PC-3 (cell line): Measurements from ENCODE around the gene TDRKH. TPM values are rescaled to one million over a fixed set of nuclear protein-coding genes. Genes with fewer than 3 reads are reported as not detected.

Experiments
- ATAC-seq: fragments of 200-7000 bp; cut with Tn5 transposase; 2 replicates; pipeline ENCODE4 v1.9.1; 2020; ENCODE audit warnings: mild to moderate bottlenecking, moderate library complexity
- BruUV-seq: library from RNA; stranded (reverse); fragments of 400-500 nt; replicated peaks from 2 replicates; lab custom pipeline; 2021; lab: Mats Ljungman, UMichigan
- CTCF ChIA-PET: fragments of 300-600 bp; sonication (Branson Sonifier 250); formaldehyde crosslinking; loops from one replicate; lab custom pipeline; 2022; ENCODE audit warnings: antibody characterized with exemption; lab: Charles Lee
- POLR2A ChIA-PET: fragments of 300-600 bp; sonication (Branson Sonifier 250); formaldehyde crosslinking; loops from one replicate; lab custom pipeline; 2022; ENCODE audit warnings: antibody characterized with exemption; ENCODE audit not compliant: unreplicated experiment; lab: Charles Lee
- DNase-seq: peaks from one replicate; pipeline ENCODE4 v3.0.0-alpha.2; 2015
- H2AFZ ChIP-seq: fragments of 300-600 bp; sonication (generic); 2 replicates; pipeline ENCODE4 v1.6.0; 2016; ENCODE audit warnings: antibody characterized with exemption, low read length
- H3F3A ChIP-seq: fragments of 300-600 bp; sonication (generic); one replicate; pipeline ENCODE4 v1.6.0; 2017; ENCODE audit warnings: antibody characterized with exemption, low read length, control low read depth, mild to moderate bottlenecking; ENCODE audit not compliant: unreplicated experiment
- H3K27ac ChIP-seq: fragments of 300-600 bp; sonication (generic); 2 replicates; pipeline ENCODE4 v1.5.1; 2016; ENCODE audit warnings: mild to moderate bottlenecking, low read length
- H3K27me3 ChIP-seq: fragments of 300-600 bp; sonication (generic); 2 replicates; pipeline ENCODE4 v1.6.1; 2016; ENCODE audit warnings: low read length, mixed read lengths
- H3K36me3 ChIP-seq: fragments of 300-600 bp; sonication (generic); 2 replicates; pipeline ENCODE4 v1.6.1; 2016; ENCODE audit warnings: low read depth, mixed run types, low read length, mixed read lengths
- H3K4me1 ChIP-seq: fragments of 300-600 bp; sonication (generic); 2 replicates; pipeline ENCODE4 v1.5.1; 2016; ENCODE audit warnings: low read length; ENCODE audit not compliant: insufficient read depth
- H3K4me2 ChIP-seq: fragments of 300-600 bp; sonication (generic); 2 replicates; pipeline ENCODE4 v1.6.0; 2016; ENCODE audit warnings: low read length
- H3K4me3 ChIP-seq: fragments of 300-600 bp; sonication (generic); 2 replicates; pipeline ENCODE4 v1.5.1; 2016; ENCODE audit warnings: mild to moderate bottlenecking, low read length, mixed read lengths
- H3K79me2 ChIP-seq: fragments of 300-600 bp; sonication (generic); 2 replicates; pipeline ENCODE4 v1.6.1; 2017; ENCODE audit warnings: low read length, mixed read lengths
- H3K9ac ChIP-seq: fragments of 300-600 bp; sonication (generic); 2 replicates; pipeline ENCODE4 v1.6.0; 2016; ENCODE audit warnings: mild to moderate bottlenecking, low read length
- H3K9me2 ChIP-seq: fragments of 300-600 bp; sonication (generic); replicated peaks from 2 replicates; pipeline ENCODE4 v1.6.1; 2016; ENCODE audit warnings: mixed run types, low read length, mixed read lengths
- H3K9me3 ChIP-seq: fragments of 300-600 bp; sonication (generic); 2 replicates; pipeline ENCODE4 v1.6.1; 2016; ENCODE audit warnings: low read length, mixed read lengths
- H4K20me1 ChIP-seq: fragments of 300-600 bp; sonication (generic); 2 replicates; pipeline ENCODE4 v1.6.1; 2016; ENCODE audit warnings: low read length, mixed read lengths
- EZH2 ChIP-seq: fragments of 300-600 bp; sonication (generic); IDR thresholded peaks from one replicate; pipeline ENCODE4 v1.6.1; 2017; ENCODE audit warnings: antibody characterized with exemption, mild to moderate bottlenecking, low read length; ENCODE audit not compliant: unreplicated experiment
- EZH2phosphoT487 ChIP-seq: fragments of 300-600 bp; sonication (generic); IDR thresholded peaks from 2 replicates; pipeline ENCODE4 v1.6.1; 2018; ENCODE audit warnings: mild to moderate bottlenecking, antibody characterized with exemption, low read length, borderline replicate concordance
- intact Hi-C: fragments of 100-400 bp; cut with micrococcal nuclease; formaldehyde crosslinking; loops from 2 replicates; pipeline ENCODE4 v1.9.0; 2023
- total RNA-seq: library from RNA; depleted of rRNA; stranded (reverse); fragments of >200 nt; gene quantifications from 2 replicates; pipeline ENCODE4 v1.2.3, GENCODE V29; 2014
- TF ChIP-seq, protein P1 (sequence below): fragments of 300-600 bp; sonication (generic); conservative IDR thresholded peaks from 2 replicates; pipeline ENCODE4 v1.5.1; 2017; ENCODE audit warnings: antibody characterized with exemption, low read depth, mild to moderate bottlenecking, low read length

Gene TDRKH
- total RNA-seq, 1 experiment from 2014 or later, result 15.2 TPM

DNA sequence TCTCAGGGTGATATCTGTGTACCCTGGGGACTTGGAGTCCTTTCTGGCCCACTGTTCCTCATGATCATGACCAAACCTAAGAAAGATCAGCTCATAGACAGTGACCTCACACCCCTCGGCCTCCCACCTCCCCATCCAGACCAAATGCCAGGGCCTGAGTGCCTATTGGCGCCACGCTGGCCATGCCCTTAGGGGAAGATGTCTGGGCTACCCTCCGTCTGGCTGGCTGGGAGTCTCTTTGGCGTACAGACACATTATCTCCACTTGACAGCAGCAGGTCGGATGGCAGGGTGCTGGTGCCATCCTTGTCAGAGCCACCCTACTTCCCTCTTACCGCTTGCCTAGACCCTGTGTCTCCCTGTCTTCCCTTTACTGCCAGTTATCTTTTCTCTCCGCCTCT, 32.9 kb upstream of the TDRKH start:
- Histone ChIP-seq H2AFZ (no peak overlapping the region), H3K27ac (no peak overlapping the region), H3K4me2 (no peak overlapping the region), H3K4me1 (peaks cover 7% of the 10 kb centered on the region; the same call in 1 of the 2 replicates), H3K36me3 (no peaks in the 10 kb centered on the region), H3K79me2 (no peaks in the 10 kb centered on the region), H4K20me1 (no peaks in the 10 kb centered on the region), H3K27me3 (no peaks in the 10 kb centered on the region), H3K9me2 (no peaks in the 10 kb centered on the region), H3F3A (no peaks in the 10 kb centered on the region), H3K9ac (no peak overlapping the region), H3K4me3 (no peak overlapping the region), H3K9me3 (no peaks in the 10 kb centered on the region)
- ChIA-PET CTCF (interaction anchor here (0.8 kb wide), 1 partner anchor 13 kb away, joined by 3 read pairs; no protein-coding TSS in a partner anchor), POLR2A (no interaction called here)
- TF ChIP-seq EZH2phosphoT487 (no peak), EZH2 (no peak)
- TF ChIP-seq, protein P1, sequence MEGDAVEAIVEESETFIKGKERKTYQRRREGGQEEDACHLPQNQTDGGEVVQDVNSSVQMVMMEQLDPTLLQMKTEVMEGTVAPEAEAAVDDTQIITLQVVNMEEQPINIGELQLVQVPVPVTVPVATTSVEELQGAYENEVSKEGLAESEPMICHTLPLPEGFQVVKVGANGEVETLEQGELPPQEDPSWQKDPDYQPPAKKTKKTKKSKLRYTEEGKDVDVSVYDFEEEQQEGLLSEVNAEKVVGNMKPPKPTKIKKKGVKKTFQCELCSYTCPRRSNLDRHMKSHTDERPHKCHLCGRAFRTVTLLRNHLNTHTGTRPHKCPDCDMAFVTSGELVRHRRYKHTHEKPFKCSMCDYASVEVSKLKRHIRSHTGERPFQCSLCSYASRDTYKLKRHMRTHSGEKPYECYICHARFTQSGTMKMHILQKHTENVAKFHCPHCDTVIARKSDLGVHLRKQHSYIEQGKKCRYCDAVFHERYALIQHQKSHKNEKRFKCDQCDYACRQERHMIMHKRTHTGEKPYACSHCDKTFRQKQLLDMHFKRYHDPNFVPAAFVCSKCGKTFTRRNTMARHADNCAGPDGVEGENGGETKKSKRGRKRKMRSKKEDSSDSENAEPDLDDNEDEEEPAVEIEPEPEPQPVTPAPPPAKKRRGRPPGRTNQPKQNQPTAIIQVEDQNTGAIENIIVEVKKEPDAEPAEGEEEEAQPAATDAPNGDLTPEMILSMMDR, result no peak
- intact Hi-C loops, result no loop called here
- ATAC-seq, result no peak
- DNase-seq, result no peak
- no TSS peak for BruUV-seq

DNA sequence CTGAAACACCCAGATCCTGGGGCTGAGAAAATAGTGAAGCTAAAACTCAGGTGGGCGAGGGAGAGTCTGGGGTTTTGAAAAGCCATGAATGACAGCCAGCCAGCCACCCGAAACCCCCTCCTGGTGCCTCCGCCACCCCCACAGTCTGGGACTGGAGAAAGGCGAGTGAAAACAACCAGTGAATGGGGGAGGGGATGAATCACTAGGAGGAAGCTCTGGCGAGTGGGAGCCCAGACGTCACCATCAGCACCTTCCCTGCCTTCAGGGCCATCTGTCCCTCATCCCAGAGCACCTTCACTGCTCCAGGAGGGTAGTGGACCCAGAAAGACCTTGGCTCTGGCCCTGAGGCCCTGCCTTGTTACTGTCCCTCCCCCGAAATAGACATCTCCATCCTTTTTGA, 32.1 kb upstream of the TDRKH start:
- H3K9me3 ChIP-seq, result no peaks in the 10 kb centered on the region
- no peak overlapping the region for H3K4me2 ChIP-seq
- H3F3A ChIP-seq, result no peaks in the 10 kb centered on the region
- POLR2A ChIA-PET, result no interaction called here
- CTCF ChIA-PET, result interaction anchor here (0.8 kb wide), 1 partner anchor 14 kb away, joined by 3 read pairs; no protein-coding TSS in a partner anchor
- no peaks in the 10 kb centered on the region for H3K36me3 ChIP-seq
- ATAC-seq (no peak), DNase-seq (no peak)
- no peak overlapping the region for H3K27ac ChIP-seq
- H3K9me2 ChIP-seq, result no peaks in the 10 kb centered on the region
- no peaks in the 10 kb centered on the region for H3K79me2 ChIP-seq
- TF ChIP-seq, protein P1, result no peak
- no peak for TF ChIP-seq EZH2
- TF ChIP-seq EZH2phosphoT487, result no peak
- intact Hi-C loops, result no loop called here
- no peak overlapping the region for H3K4me3 ChIP-seq
- BruUV-seq, result no TSS peak
- H2AFZ ChIP-seq, result no peak overlapping the region
- H4K20me1 ChIP-seq, result no peaks in the 10 kb centered on the region
- no peak overlapping the region for H3K9ac ChIP-seq
- H3K4me1 ChIP-seq, result peaks cover 7% of the 10 kb centered on the region; the same call in 1 of the 2 replicates
- H3K27me3 ChIP-seq, result no peaks in the 10 kb centered on the region

DNA sequence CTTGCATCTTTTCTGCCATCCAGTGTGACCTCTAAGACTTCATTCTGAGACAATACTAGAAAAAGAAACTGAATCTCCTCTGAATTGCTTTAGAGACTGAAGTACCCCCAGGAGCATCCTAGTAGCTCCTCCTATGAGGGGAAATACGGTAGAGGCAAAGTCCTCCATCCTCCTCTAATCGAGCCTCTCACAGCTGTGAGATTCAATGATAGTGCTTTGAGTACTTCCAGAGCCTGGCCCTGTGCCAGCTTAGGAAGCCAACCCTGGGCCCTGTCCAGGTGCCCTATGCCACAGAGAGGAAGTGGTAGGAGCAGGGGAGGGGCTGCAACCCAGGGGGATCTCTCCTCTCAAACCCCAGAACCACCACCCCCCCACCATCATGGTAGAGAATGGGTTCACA, 30.6 kb upstream of the TDRKH start:
- no peaks in the 10 kb centered on the region for H3K36me3 ChIP-seq
- no peaks in the 10 kb centered on the region for H4K20me1 ChIP-seq
- no peak overlapping the region for H2AFZ ChIP-seq
- ATAC-seq (no peak), DNase-seq (no peak)
- H3F3A ChIP-seq, result no peaks in the 10 kb centered on the region
- intact Hi-C loops, result no loop called here
- POLR2A ChIA-PET, result interaction anchor here (0.6 kb wide), 1 partner anchor 274 kb away, joined by 4 read pairs; no protein-coding TSS in a partner anchor
- CTCF ChIA-PET, result no interaction called here
- no peak overlapping the region for H3K9ac ChIP-seq
- H3K79me2 ChIP-seq, result no peaks in the 10 kb centered on the region
- no peaks in the 10 kb centered on the region for H3K9me2 ChIP-seq
- H3K9me3 ChIP-seq, result no peaks in the 10 kb centered on the region
- no peak overlapping the region for H3K27ac ChIP-seq
- H3K4me2 ChIP-seq, result no peak overlapping the region
- H3K4me3 ChIP-seq, result no peak overlapping the region
- no peaks in the 10 kb centered on the region for H3K27me3 ChIP-seq
- TF ChIP-seq EZH2phosphoT487 (no peak), EZH2 (no peak)
- TF ChIP-seq, protein P1, result no peak
- no TSS peak for BruUV-seq
- peaks cover 7% of the 10 kb centered on the region; the same call in 1 of the 2 replicates for H3K4me1 ChIP-seq
